Activated CD8-positive, alpha-beta T cell treated with anti-CD3 and anti-CD28 coated beads, Interleukin-2, amount 10 ng/mL, durations not matched to agents 7 days and 5 days (primary cell): ENCODE measurements around the gene RAI1. TPM values are rescaled to one million over a fixed set of nuclear protein-coding genes. Genes with fewer than 3 reads are reported as not detected.

Experiments used
- ATAC-seq: fragments of 150-1000 bp; cut with Tn5 transposase; one replicate; pipeline ENCODE4 v1.10.0; 2021; ENCODE audit warnings: moderate library complexity
- CTCF ChIA-PET: fragments of 350-600 bp; sonication (Branson Sonifier 250); formaldehyde crosslinking; loops from one replicate; lab custom pipeline; 2021; ENCODE audit warnings: antibody characterized with exemption; lab: Charles Lee
- POLR2A ChIA-PET: fragments of 350-600 bp; sonication (Branson Sonifier 250); formaldehyde crosslinking; loops from one replicate; lab custom pipeline; 2021; ENCODE audit warnings: antibody characterized with exemption; lab: Charles Lee
- DNase-seq: peaks from one replicate; pipeline ENCODE4 v3.0.0-alpha.2; 2020
- H3K27ac Mint-ChIP-seq: one replicate; pipeline ENCODE4 v1.8.0; 2021; ENCODE audit warnings: mild to moderate bottlenecking, mixed read lengths
- H3K27me3 Mint-ChIP-seq: one replicate; pipeline ENCODE4 v1.8.0; 2021; ENCODE audit warnings: low read depth, mixed read lengths
- H3K36me3 Mint-ChIP-seq: one replicate; pipeline ENCODE4 v1.8.0; 2021; ENCODE audit warnings: low read depth, mixed read lengths
- H3K4me1 Mint-ChIP-seq: one replicate; pipeline ENCODE4 v1.8.0; 2021; ENCODE audit warnings: low read depth, mixed read lengths
- H3K4me3 Mint-ChIP-seq: one replicate; pipeline ENCODE4 v1.8.0; 2021; ENCODE audit warnings: mild to moderate bottlenecking, mixed read lengths
- H3K9me3 Mint-ChIP-seq: one replicate; pipeline ENCODE4 v1.8.0; 2022; ENCODE audit warnings: mixed read lengths; ENCODE audit not compliant: insufficient read depth
- total RNA-seq, 2 experiments: library from RNA; stranded (reverse); gene quantifications; one replicate each; pipeline ENCODE4 v1.2.3, GENCODE V29; 2021

The RAI1 gene
- total RNA-seq, 2 experiments from 2014 or later: 24.4 to 24.6 TPM

GRCh38 chr17:17741349-17742023, 60.2 kb downstream of the RAI1 start:
- CTCF ChIA-PET: no interaction called here
- Mint-ChIP-seq H3K4me3 (no peak overlapping the region), H3K36me3 (peaks cover under 1% of the 10 kb centered on the region), H3K27ac (no peak overlapping the region), H3K27me3 (no peaks in the 10 kb centered on the region), H3K9me3 (no peaks in the 10 kb centered on the region), H3K4me1 (peaks cover 27% of the 10 kb centered on the region)
- DNase-seq (no peak), ATAC-seq (no peak)
- POLR2A ChIA-PET: interaction anchor here (0.6 to 1.4 kb wide), 2 partner anchors 9 to 58 kb away, joined by 3 read pairs; no protein-coding TSS in a partner anchor

- Mint-ChIP-seq H3K27me3 (no peaks in the 10 kb centered on the region), H3K9me3 (no peaks in the 10 kb centered on the region), H3K4me1 (peaks cover 26% of the 10 kb centered on the region), H3K4me3 (no peak overlapping the region), H3K27ac (no peak overlapping the region), H3K36me3 (no peaks in the 10 kb centered on the region)
- CTCF ChIA-PET: no interaction called here
- DNase-seq: no peak
- POLR2A ChIA-PET: interaction anchor here (1.4 kb wide), 1 partner anchor 9 kb away, joined by 3 read pairs; no protein-coding TSS in a partner anchor
- ATAC-seq: no peak
These were observed 60.9 kb downstream of the RAI1 start for GRCh38 chr17:17742133-17742621.

GRCh38 chr17:17742688-17743390, 61.6 kb downstream of the RAI1 start:
- H3K27ac Mint-ChIP-seq: no peak overlapping the region

GRCh38 chr17:17743391-17744112, 62.3 kb downstream of the RAI1 start:
- no peak overlapping the region for H3K4me3 Mint-ChIP-seq
- no peaks in the 10 kb centered on the region for H3K27me3 Mint-ChIP-seq
- no peak for DNase-seq
- H3K27ac Mint-ChIP-seq: no peak overlapping the region
- peaks cover 33% of the 10 kb centered on the region for H3K4me1 Mint-ChIP-seq
- no peak for ATAC-seq
- H3K36me3 Mint-ChIP-seq: no peaks in the 10 kb centered on the region
- ChIA-PET CTCF (no interaction called here), POLR2A (no interaction called here)
- H3K9me3 Mint-ChIP-seq: no peaks in the 10 kb centered on the region

More at GRCh38 chr17:17742688-17743390, 61.6 kb downstream of the RAI1 start:
- Mint-ChIP-seq H3K27me3 (no peaks in the 10 kb centered on the region), H3K4me1 (peaks cover 32% of the 10 kb centered on the region), H3K4me3 (no peak overlapping the region), H3K9me3 (no peaks in the 10 kb centered on the region), H3K36me3 (no peaks in the 10 kb centered on the region)
- ChIA-PET CTCF (no interaction called here), POLR2A (no interaction called here)
- DNase-seq (no peak), ATAC-seq (no peak)

GRCh38 chr17:17744116-17744515, 62.9 kb downstream of the RAI1 start:
- Mint-ChIP-seq H3K27ac (no peak overlapping the region), H3K36me3 (no peaks in the 10 kb centered on the region), H3K4me3 (no peak overlapping the region), H3K9me3 (no peaks in the 10 kb centered on the region), H3K27me3 (no peaks in the 10 kb centered on the region), H3K4me1 (peaks cover 32% of the 10 kb centered on the region)
- CTCF ChIA-PET: no interaction called here
- POLR2A ChIA-PET: no interaction called here
- ATAC-seq: no peak
- DNase-seq: no peak

GRCh38 chr17:17745476-17746455, 64.5 kb downstream of the RAI1 start:
- no peaks in the 10 kb centered on the region for H3K27me3 Mint-ChIP-seq
- POLR2A ChIA-PET: interaction anchor here (0.7 kb wide), 1 partner anchor 110 kb away, joined by 3 read pairs; no protein-coding TSS in a partner anchor

GRCh38 chr17:17748179-17748578, 66.9 kb downstream of the RAI1 start:
- peak overlapping the region; percentile 18 for H3K27ac Mint-ChIP-seq
- DNase-seq (no peak), ATAC-seq (no peak)
- peaks cover 2% of the 10 kb centered on the region for H3K36me3 Mint-ChIP-seq
- POLR2A ChIA-PET: interaction anchor here (0.6 kb wide), 1 partner anchor 37 kb away, joined by 3 read pairs; no protein-coding TSS in a partner anchor
- no peaks in the 10 kb centered on the region for H3K9me3 Mint-ChIP-seq
- CTCF ChIA-PET: no interaction called here
- H3K4me3 Mint-ChIP-seq: no peak overlapping the region
- H3K27me3 Mint-ChIP-seq: no peaks in the 10 kb centered on the region
- peaks cover 57% of the 10 kb centered on the region for H3K4me1 Mint-ChIP-seq

More at GRCh38 chr17:17745476-17746455, 64.5 kb downstream of the RAI1 start:
- Mint-ChIP-seq H3K4me1 (peaks cover 40% of the 10 kb centered on the region), H3K9me3 (no peaks in the 10 kb centered on the region), H3K36me3 (no peaks in the 10 kb centered on the region), H3K4me3 (no peak overlapping the region), H3K27ac (no peak overlapping the region)
- no peak for ATAC-seq
- CTCF ChIA-PET: interaction anchor here (1.3 kb wide), 1 partner anchor 12 kb away, joined by 4 read pairs; no protein-coding TSS in a partner anchor
- no peak for DNase-seq

GRCh38 chr17:17748604-17749003, 67.3 kb downstream of the RAI1 start:
- no peak for ATAC-seq
- Mint-ChIP-seq H3K27ac (peak overlapping the region; percentile 95), H3K4me3 (no peak overlapping the region), H3K4me1 (peaks cover 62% of the 10 kb centered on the region), H3K27me3 (no peaks in the 10 kb centered on the region), H3K9me3 (no peaks in the 10 kb centered on the region), H3K36me3 (peaks cover 2% of the 10 kb centered on the region)
- POLR2A ChIA-PET: interaction anchor here (0.6 kb wide), 1 partner anchor 37 kb away, joined by 3 read pairs; no protein-coding TSS in a partner anchor
- CTCF ChIA-PET: interaction anchor here (1.9 kb wide), 1 partner anchor 44 kb away, joined by 4 read pairs; no protein-coding TSS in a partner anchor
- no peak for DNase-seq

GRCh38 chr17:17749025-17749772, 67.9 kb downstream of the RAI1 start:
- Mint-ChIP-seq H3K36me3 (peaks cover 2% of the 10 kb centered on the region), H3K4me1 (peaks cover 65% of the 10 kb centered on the region), H3K27me3 (no peaks in the 10 kb centered on the region), H3K9me3 (no peaks in the 10 kb centered on the region), H3K4me3 (peak overlapping the region; percentile 20), H3K27ac (peak overlapping the region; percentile 95)
- DNase-seq: no peak
- ATAC-seq: no peak
- CTCF ChIA-PET: interaction anchor here (0.8 to 2.4 kb wide), 5 partner anchors 12 to 112 kb away, joined by 3 to 6 read pairs (median 4); no protein-coding TSS in a partner anchor
- POLR2A ChIA-PET: interaction anchor here (0.6 to 2.3 kb wide), 3 partner anchors 10 to 87 kb away, joined by 3 to 12 read pairs (median 6); partner anchors contain the start of gene SREBF1

GRCh38 chr17:17749921-17750320, 68.7 kb downstream of the RAI1 start:
- H3K4me3 Mint-ChIP-seq: peak overlapping the region; percentile 20
- ATAC-seq: peak; percentile 8
- CTCF ChIA-PET: interaction anchor here (0.8 to 2.4 kb wide), 5 partner anchors 13 to 111 kb away, joined by 3 to 6 read pairs (median 4); no protein-coding TSS in a partner anchor

More at GRCh38 chr17:17749921-17750320, 68.7 kb downstream of the RAI1 start:
- H3K9me3 Mint-ChIP-seq: no peaks in the 10 kb centered on the region
- no peaks in the 10 kb centered on the region for H3K27me3 Mint-ChIP-seq
- POLR2A ChIA-PET: interaction anchor here (1.4 to 2.3 kb wide), 2 partner anchors 10 to 86 kb away, joined by 6 to 12 read pairs; partner anchors contain the start of gene SREBF1
- peaks cover 2% of the 10 kb centered on the region for H3K36me3 Mint-ChIP-seq
- peaks cover 71% of the 10 kb centered on the region for H3K4me1 Mint-ChIP-seq
- DNase-seq: peak; percentile 83
- peak overlapping the region; percentile 95 for H3K27ac Mint-ChIP-seq
